PC-9 (cell line): Measurements from ENCODE around the gene MAK.

Source experiments
- EZH2 ChIP-seq: fragments of 200-600 bp; sonication (generic); IDR thresholded peaks from 2 replicates; pipeline ENCODE4 v1.8.0; 2017; ENCODE audit warnings: antibody characterized with exemption, low read depth
- TF ChIP-seq, protein P1 (sequence below): fragments of 200-600 bp; sonication (generic); conservative IDR thresholded peaks from 2 replicates; pipeline ENCODE4 v1.6.1; 2017; ENCODE audit warnings: mixed run types, antibody characterized with exemption, mild to moderate bottlenecking, moderate library complexity

DNA sequence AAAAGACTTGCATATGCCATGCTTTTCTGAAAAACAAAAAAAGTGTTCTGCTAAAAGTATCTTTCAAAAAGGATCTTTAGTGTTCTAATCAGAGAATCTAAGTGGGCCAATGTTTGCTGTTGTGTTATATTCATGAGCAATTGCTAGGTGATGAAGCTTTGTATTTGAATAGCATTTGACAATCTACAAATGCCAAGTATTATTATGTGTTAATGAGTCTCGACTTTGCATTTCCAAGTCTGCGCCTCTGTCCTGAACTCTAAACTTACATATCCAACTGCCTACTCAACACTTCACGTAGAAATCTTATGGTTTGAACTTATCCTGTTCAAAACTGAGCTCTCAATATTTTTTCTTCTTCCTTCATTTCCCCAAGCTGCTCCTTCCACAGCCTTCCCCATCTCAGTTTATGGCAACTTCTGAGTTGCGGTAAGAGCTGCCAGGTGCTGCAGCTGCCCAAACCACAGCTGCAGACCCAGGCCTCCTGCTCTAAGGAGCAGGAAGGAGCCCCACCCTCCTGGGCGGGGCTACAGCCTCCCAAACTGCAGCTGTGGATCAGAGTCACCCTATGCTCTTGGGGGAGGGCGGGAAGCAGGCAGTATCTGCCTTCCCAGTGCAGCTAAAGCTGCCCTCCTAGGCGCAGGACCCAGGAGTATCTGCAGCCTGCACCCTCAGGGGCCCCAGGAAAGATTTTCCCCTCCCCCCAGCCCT lies 16.7 kb upstream of the MAK start:
- TF ChIP-seq, protein P1, sequence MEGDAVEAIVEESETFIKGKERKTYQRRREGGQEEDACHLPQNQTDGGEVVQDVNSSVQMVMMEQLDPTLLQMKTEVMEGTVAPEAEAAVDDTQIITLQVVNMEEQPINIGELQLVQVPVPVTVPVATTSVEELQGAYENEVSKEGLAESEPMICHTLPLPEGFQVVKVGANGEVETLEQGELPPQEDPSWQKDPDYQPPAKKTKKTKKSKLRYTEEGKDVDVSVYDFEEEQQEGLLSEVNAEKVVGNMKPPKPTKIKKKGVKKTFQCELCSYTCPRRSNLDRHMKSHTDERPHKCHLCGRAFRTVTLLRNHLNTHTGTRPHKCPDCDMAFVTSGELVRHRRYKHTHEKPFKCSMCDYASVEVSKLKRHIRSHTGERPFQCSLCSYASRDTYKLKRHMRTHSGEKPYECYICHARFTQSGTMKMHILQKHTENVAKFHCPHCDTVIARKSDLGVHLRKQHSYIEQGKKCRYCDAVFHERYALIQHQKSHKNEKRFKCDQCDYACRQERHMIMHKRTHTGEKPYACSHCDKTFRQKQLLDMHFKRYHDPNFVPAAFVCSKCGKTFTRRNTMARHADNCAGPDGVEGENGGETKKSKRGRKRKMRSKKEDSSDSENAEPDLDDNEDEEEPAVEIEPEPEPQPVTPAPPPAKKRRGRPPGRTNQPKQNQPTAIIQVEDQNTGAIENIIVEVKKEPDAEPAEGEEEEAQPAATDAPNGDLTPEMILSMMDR = no peak
- no peak for TF ChIP-seq EZH2
